ENCODE results near the gene OR2AK2. TPM values are rescaled to one million over a fixed set of nuclear protein-coding genes. Genes with fewer than 3 reads are reported as not detected.

OR2AK2 gene
- total RNA-seq, 4 donors from 2014 or later = not detected

- Histone ChIP-seq H3K36me3 (no peaks in the 10 kb centered on the region), H3K27ac (no peak overlapping the region), H3K27me3 (no peaks in the 10 kb centered on the region), H3K9me3 (no peaks in the 10 kb centered on the region), H3K4me3 (no peak overlapping the region), H3K4me1 (no peaks in the 10 kb centered on the region)
- ATAC-seq = no peak
- in situ Hi-C loops (cut with MboI; ENCODE audit: low sequenced_read_pairs in 4 of 4) = no loop called here
- no peak for DNase-seq
- TF ChIP-seq CTCF (IDR thresholded peaks at IDR 0.05 in 4 of 5, conservative IDR thresholded peaks at IDR 0.05 in 1 of 5) = no peak
- no peak for TF ChIP-seq POLR2A (IDR thresholded peaks at IDR 0.05)
- intact Hi-C loops (cut with DNase I; ENCODE audit: low total_unique reads) = no loop called here
These were observed 11.6 kb upstream of the OR2AK2 start for GRCh38 chr1:247953408-247953807.

- Histone ChIP-seq H3K4me1 (no peaks in the 10 kb centered on the region), H3K4me3 (no peak overlapping the region), H3K27me3 (no peaks in the 10 kb centered on the region), H3K9me3 (no peaks in the 10 kb centered on the region), H3K27ac (no peak overlapping the region), H3K36me3 (no peaks in the 10 kb centered on the region)
- DNase-seq (no peak), ATAC-seq (no peak)
- in situ Hi-C loops (cut with MboI; ENCODE audit: low sequenced_read_pairs in 4 of 4) (no loop called here), intact Hi-C loops (cut with DNase I; ENCODE audit: low total_unique reads) (no loop called here)
- TF ChIP-seq CTCF (IDR thresholded peaks at IDR 0.05 in 4 of 5, conservative IDR thresholded peaks at IDR 0.05 in 1 of 5) = no peak
- TF ChIP-seq POLR2A (IDR thresholded peaks at IDR 0.05) = no peak
These were observed 3.2 kb upstream of the OR2AK2 start for GRCh38 chr1:247961791-247962190.

GRCh38 chr1:247962911-247963588 lies 2.0 kb upstream of the OR2AK2 start:
- Histone ChIP-seq H3K27ac (no peak overlapping the region), H3K9me3 (no peaks in the 10 kb centered on the region), H3K4me1 (no peaks in the 10 kb centered on the region), H3K27me3 (no peaks in the 10 kb centered on the region), H3K4me3 (no peak overlapping the region), H3K36me3 (no peaks in the 10 kb centered on the region)
- TF ChIP-seq POLR2A (IDR thresholded peaks at IDR 0.05) (no peak), CTCF (IDR thresholded peaks at IDR 0.05 in 4 of 5, conservative IDR thresholded peaks at IDR 0.05 in 1 of 5) (no peak)
- DNase-seq (no peak), ATAC-seq (no peak)
- in situ Hi-C loops (cut with MboI; ENCODE audit: low sequenced_read_pairs in 4 of 4) (no loop called here), intact Hi-C loops (cut with DNase I; ENCODE audit: low total_unique reads) (no loop called here)

- in situ Hi-C loops (cut with MboI; ENCODE audit: low sequenced_read_pairs in 4 of 4) = no loop called here
- no peak for TF ChIP-seq CTCF (IDR thresholded peaks at IDR 0.05 in 4 of 5, conservative IDR thresholded peaks at IDR 0.05 in 1 of 5)
- no peak for TF ChIP-seq POLR2A (IDR thresholded peaks at IDR 0.05)
- intact Hi-C loops (cut with DNase I; ENCODE audit: low total_unique reads) = no loop called here
These were observed 1.6 kb downstream of the OR2AK2 start for GRCh38 chr1:247966532-247967204.

More at GRCh38 chr1:247966532-247967204, 1.6 kb downstream of the OR2AK2 start:
- no peaks in the 10 kb centered on the region for H3K9me3 ChIP-seq
- DNase-seq (no peak), ATAC-seq (no peak)
- H3K27ac ChIP-seq = no peak overlapping the region
- H3K27me3 ChIP-seq = no peaks in the 10 kb centered on the region
- H3K36me3 ChIP-seq = no peaks in the 10 kb centered on the region
- no peak overlapping the region for H3K4me3 ChIP-seq
- no peaks in the 10 kb centered on the region for H3K4me1 ChIP-seq
